ENCODE measurements around the gene CASQ2. TPM values are rescaled to one million over a fixed set of nuclear protein-coding genes. Genes with fewer than 3 reads are reported as not detected.

Gene CASQ2
- total and polyA plus RNA-seq, 3 donors from 2014 or later: 0.74 to 8.6 (median 1.9) TPM

DNA sequence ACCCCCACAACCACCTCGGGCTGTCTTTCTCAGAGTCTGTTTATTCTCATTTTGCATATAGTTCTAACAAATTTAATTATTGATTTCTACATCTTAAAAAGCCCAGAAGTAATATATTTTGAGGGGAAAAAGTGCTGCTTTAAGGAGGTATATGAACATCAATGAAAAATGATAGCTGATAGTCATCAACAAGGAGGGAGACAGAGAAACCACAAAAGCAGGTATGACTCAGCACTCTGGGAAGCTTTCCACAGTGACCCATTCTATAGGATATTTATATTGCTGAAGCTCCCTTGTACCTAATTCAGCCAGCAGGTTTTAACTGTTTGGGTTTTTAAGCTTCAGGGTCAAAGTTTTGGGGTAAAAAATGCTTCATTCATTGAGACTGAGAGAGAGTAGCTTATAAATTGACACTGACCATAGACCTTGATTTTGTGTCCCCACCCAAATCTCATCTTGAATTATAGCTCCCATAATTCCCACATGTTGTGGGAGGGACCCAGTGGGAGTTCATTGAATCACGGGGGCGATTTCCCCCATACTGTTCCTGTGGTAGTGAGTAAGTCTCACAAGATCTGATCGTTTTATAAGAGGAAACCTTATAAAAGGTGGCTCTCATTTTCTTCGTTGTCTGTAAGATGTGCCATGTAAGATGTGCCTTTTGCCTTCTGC lies 99.4 kb downstream of the CASQ2 start:
- TF ChIP-seq, protein P1, sequence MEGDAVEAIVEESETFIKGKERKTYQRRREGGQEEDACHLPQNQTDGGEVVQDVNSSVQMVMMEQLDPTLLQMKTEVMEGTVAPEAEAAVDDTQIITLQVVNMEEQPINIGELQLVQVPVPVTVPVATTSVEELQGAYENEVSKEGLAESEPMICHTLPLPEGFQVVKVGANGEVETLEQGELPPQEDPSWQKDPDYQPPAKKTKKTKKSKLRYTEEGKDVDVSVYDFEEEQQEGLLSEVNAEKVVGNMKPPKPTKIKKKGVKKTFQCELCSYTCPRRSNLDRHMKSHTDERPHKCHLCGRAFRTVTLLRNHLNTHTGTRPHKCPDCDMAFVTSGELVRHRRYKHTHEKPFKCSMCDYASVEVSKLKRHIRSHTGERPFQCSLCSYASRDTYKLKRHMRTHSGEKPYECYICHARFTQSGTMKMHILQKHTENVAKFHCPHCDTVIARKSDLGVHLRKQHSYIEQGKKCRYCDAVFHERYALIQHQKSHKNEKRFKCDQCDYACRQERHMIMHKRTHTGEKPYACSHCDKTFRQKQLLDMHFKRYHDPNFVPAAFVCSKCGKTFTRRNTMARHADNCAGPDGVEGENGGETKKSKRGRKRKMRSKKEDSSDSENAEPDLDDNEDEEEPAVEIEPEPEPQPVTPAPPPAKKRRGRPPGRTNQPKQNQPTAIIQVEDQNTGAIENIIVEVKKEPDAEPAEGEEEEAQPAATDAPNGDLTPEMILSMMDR (IDR thresholded peaks at IDR 0.05): no peak
- TF ChIP-seq POLR2A (IDR thresholded peaks at IDR 0.05): no peak
- no peaks in the 10 kb centered on the region for H3K27me3 ChIP-seq
- no peaks in the 10 kb centered on the region for H3K4me1 ChIP-seq
- H3K4me3 ChIP-seq: no peak overlapping the region
- 95 to 96% methylated on average over 5 of the region's 5 CpGs for WGBS, 2 donors
- H3K27ac ChIP-seq: no peak overlapping the region
- DNase-seq: no peak
- intact Hi-C loops (cut with DNase I; ENCODE audit: low total_unique reads): no loop called here
- H3K36me3 ChIP-seq (ENCODE audit: low read depth, missing control alignments): no peaks in the 10 kb centered on the region
- no peaks in the 10 kb centered on the region for H3K9me3 ChIP-seq

DNA sequence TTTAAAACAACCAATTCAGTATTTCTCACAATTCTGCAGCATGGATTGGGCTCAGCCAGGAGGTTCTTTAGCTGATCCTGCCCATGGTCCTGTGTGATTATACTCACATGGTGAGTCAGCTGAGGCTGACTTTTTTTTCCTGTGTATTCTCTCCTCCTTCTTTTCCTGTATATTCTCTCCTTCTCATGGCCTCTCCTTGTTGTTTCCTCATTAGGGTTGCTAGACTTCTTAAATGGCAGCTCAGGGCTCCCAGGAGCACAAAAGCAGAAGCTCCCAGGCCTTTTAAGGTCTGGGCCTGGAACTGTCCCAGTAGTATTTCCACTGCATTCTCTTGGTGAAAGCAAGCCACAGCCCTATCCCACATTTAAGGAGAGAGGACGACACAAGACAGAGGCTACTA lies 99.9 kb downstream of the CASQ2 start:
- no peak overlapping the region for H3K27ac ChIP-seq
- no peaks in the 10 kb centered on the region for H3K9me3 ChIP-seq
- intact Hi-C loops (cut with DNase I; ENCODE audit: low total_unique reads): no loop called here
- TF ChIP-seq, protein P1 (IDR thresholded peaks at IDR 0.05): no peak
- no peak for TF ChIP-seq POLR2A (IDR thresholded peaks at IDR 0.05)
- H3K4me1 ChIP-seq: no peaks in the 10 kb centered on the region
- WGBS, 2 donors: 90% methylated on average over 1 of the region's 1 CpG
- DNase-seq: no peak
- no peaks in the 10 kb centered on the region for H3K36me3 ChIP-seq (ENCODE audit: low read depth, missing control alignments)
- no peak overlapping the region for H3K4me3 ChIP-seq
- H3K27me3 ChIP-seq: no peaks in the 10 kb centered on the region

DNA sequence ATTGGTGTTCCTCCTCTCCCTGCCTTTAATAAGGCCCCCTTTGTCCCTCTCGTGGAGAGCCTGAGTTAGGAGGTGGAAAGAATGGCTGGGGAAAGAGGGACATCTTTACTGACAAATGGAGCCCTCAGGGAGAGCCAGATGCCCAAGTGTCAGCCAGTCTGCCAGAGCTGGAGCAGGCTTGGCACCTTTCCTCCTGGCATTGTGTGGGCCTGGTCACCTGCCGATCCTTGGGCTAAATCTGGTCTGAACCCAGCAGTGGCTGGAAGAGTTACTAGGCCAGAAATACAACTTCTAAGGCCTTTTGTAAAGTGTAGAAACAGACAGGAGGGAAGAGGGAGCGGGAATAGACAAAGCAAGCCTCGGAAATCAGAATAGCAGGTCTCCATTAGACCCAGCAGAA lies 101.8 kb downstream of the CASQ2 start:
- 89 to 91% methylated on average over 4 of the region's 4 CpGs for WGBS, 2 donors
- H3K36me3 ChIP-seq (ENCODE audit: low read depth, missing control alignments): no peaks in the 10 kb centered on the region

DNA sequence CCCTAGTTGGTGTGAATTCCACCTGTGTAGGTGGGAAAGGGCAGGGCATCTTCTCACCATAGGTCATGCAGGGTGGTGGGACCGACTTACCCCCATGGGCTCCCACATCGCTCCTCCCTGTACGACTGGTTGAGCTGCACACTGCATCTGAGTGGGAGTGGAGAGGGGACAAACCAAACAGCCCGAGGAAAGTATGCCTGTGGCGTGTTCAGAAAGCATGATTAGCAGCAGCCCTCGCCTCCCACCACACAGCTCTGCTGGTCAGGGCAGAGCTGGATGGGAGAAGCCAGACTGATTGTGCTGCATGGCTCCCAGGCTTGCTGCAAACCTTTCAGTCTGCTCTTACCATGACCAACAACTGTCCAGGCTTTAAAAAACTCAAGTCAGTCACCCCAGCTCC lies 102.3 kb downstream of the CASQ2 start:
- DNase-seq: no peak
- intact Hi-C loops (cut with DNase I; ENCODE audit: low total_unique reads): no loop called here
- no peak overlapping the region for H3K27ac ChIP-seq
- TF ChIP-seq, protein P1 (IDR thresholded peaks at IDR 0.05): no peak
- no peak for TF ChIP-seq POLR2A (IDR thresholded peaks at IDR 0.05)
- no peaks in the 10 kb centered on the region for H3K36me3 ChIP-seq (ENCODE audit: low read depth, missing control alignments)
- no peaks in the 10 kb centered on the region for H3K9me3 ChIP-seq
- H3K4me3 ChIP-seq: no peak overlapping the region
- no peaks in the 10 kb centered on the region for H3K27me3 ChIP-seq
- 84 to 87% methylated on average over 4 to 6 of the region's 6 CpGs for WGBS, 2 donors
- H3K4me1 ChIP-seq: no peaks in the 10 kb centered on the region

More for the DNA sequence above, 101.8 kb downstream of the CASQ2 start:
- H3K4me1 ChIP-seq: no peaks in the 10 kb centered on the region
- no peak overlapping the region for H3K27ac ChIP-seq
- no peak for DNase-seq
- intact Hi-C loops (cut with DNase I; ENCODE audit: low total_unique reads): no loop called here
- TF ChIP-seq POLR2A (IDR thresholded peaks at IDR 0.05): no peak
- no peak overlapping the region for H3K4me3 ChIP-seq
- no peaks in the 10 kb centered on the region for H3K27me3 ChIP-seq
- H3K9me3 ChIP-seq: no peaks in the 10 kb centered on the region

DNA sequence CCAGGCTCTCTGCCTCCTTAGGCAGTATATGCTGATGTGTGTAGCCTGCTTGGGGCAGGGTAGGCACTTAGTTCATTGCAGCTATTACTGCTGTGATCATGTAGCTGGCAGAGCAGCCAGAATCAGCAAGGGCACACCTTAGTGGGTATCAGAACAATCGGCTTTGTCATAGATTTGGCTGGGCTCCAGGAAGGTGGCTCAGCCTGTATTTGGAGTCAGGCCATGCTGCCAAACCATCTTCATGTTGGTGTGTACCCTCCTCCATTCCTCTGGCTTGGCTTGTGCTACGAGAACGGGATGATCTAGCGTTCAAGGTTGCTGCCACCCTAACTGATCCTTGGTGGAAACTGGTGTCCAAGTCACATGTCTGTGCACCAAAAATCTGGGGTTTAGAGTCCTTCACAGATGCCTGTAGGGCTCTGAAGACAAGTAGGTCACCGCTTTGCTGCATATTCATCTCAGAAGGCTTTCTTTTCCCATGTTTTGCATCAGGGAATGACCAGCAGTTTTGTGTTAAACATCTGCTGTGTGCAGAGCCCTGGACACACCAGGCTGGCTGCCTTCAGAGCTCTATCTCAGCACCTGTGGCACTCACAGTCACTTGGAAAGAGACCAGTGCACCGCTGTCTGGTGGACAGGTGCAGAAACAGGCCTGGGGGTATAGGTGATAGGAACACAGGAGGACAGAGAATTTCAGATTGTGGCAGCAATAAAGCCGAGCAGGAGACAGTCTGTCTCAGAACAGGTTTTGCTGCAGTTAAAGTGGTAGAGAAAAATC lies 103.0 kb downstream of the CASQ2 start:
- intact Hi-C loops (cut with DNase I; ENCODE audit: low total_unique reads): no loop called here
- TF ChIP-seq POLR2A (IDR thresholded peaks at IDR 0.05): no peak
- TF ChIP-seq, protein P1 (IDR thresholded peaks at IDR 0.05): no peak
- H3K4me3 ChIP-seq: no peak overlapping the region
- no peaks in the 10 kb centered on the region for H3K4me1 ChIP-seq
- no peaks in the 10 kb centered on the region for H3K27me3 ChIP-seq
- 66 to 92% methylated on average over 6 to 7 of the region's 7 CpGs for WGBS, 2 donors
- no peak for DNase-seq
- H3K36me3 ChIP-seq (ENCODE audit: low read depth, missing control alignments): no peaks in the 10 kb centered on the region
- no peak overlapping the region for H3K27ac ChIP-seq
- no peaks in the 10 kb centered on the region for H3K9me3 ChIP-seq

All from testis (tissue), 3 donors.